GM12878 (cell line): ENCODE results near the gene TMEM215. TPM values are rescaled to one million over a fixed set of nuclear protein-coding genes. Genes with fewer than 3 reads are reported as not detected.

Experiments used
- BACH1 ChIP-seq: fragments of 450-650 bp; IDR thresholded peaks from 2 replicates; pipeline ENCODE4 v1.6.1; 2017; ENCODE audit warnings: mild to moderate bottlenecking, borderline replicate concordance
- MYC ChIP-seq: IDR thresholded peaks from 2 replicates; pipeline ENCODE4 v1.6.1; 2011; ENCODE audit warnings: mild to moderate bottlenecking, low read length, moderate library complexity, inconsistent platforms; ENCODE audit not compliant: insufficient read depth, insufficient replicate concordance, insufficient read length, severe bottlenecking
- NKRF ChIP-seq: fragments of 450-650 bp; conservative IDR thresholded peaks from 2 replicates; pipeline ENCODE4 v1.6.1; 2017; ENCODE audit warnings: mild to moderate bottlenecking, moderate library complexity
- USF2 ChIP-seq: IDR thresholded peaks from 2 replicates; pipeline ENCODE4 v1.6.1; 2011; ENCODE audit warnings: low read depth, low read length, improper control_type of control experiment, borderline replicate concordance
- WRNIP1 ChIP-seq: IDR thresholded peaks from 2 replicates; pipeline ENCODE4 v1.6.1; 2011; ENCODE audit warnings: low read depth, low read length, improper control_type of control experiment, borderline replicate concordance
- ZNF592 ChIP-seq: fragments of 450-650 bp; IDR thresholded peaks from 2 replicates; pipeline ENCODE4 v1.6.1; 2017; ENCODE audit warnings: mild to moderate bottlenecking, moderate library complexity
- polyA plus RNA-seq, 11 experiments: library from polyadenylated mRNA; depleted of rRNA in 4 of 11; unstranded in 6 of 11; stranded (reverse) in 5 of 11; fragments of >200 nt; fragmentation: Nextera tagmentation in 4 of 11; fragmentation: Illumina TruSeq in 1 of 11; extraction: Ambion mirVana in 4 of 11; extraction: Trizol in 1 of 11; gene quantifications; 1 replicate in 1 of 11; 2 replicates in 10 of 11; pipeline versions ENCODE4 v1.2.1 to v1.2.3, GENCODE V29; 2011 to 2016; ENCODE audit warnings: inconsistent platforms in 2 of 11, missing spikeins in 2 of 11, low read depth in 1 of 11
- total RNA-seq, 4 experiments: library from RNA; depleted of rRNA in 3 of 4; stranded (reverse); fragments of >200 nt in 3 of 4; fragmentation: Illumina TruSeq in 1 of 4; extraction: Trizol in 1 of 4; gene quantifications; 2 replicates each; pipeline versions ENCODE4 v1.2.1 to v1.2.3, GENCODE V29; 2013 to 2021

The TMEM215 gene
- total and polyA plus RNA-seq, 10 of the 15 experiments (the other 5 are each of a cell fraction or from before 2014, with no cell fraction given) = not detected

GRCh38 chr9:32828861-32829260, 45.5 kb downstream of the TMEM215 start (continued):
- TF ChIP-seq USF2 (no peak), NKRF (no peak), BACH1 (no peak), WRNIP1 (no peak), ZNF592 (no peak), MYC (no peak)
